Measurements from ENCODE around the gene FAM90A1.
"Not testable (repeated sequence)": the region's sequence is repeated elsewhere in the genome, so short reads cannot be mapped to it uniquely, and the experiment has no call there.

The FAM90A1 gene

GRCh38 chr12:8233300-8233855 lies 6.0 kb upstream of the FAM90A1 start:
- DNase-seq: not testable (repeated sequence)

DNA sequence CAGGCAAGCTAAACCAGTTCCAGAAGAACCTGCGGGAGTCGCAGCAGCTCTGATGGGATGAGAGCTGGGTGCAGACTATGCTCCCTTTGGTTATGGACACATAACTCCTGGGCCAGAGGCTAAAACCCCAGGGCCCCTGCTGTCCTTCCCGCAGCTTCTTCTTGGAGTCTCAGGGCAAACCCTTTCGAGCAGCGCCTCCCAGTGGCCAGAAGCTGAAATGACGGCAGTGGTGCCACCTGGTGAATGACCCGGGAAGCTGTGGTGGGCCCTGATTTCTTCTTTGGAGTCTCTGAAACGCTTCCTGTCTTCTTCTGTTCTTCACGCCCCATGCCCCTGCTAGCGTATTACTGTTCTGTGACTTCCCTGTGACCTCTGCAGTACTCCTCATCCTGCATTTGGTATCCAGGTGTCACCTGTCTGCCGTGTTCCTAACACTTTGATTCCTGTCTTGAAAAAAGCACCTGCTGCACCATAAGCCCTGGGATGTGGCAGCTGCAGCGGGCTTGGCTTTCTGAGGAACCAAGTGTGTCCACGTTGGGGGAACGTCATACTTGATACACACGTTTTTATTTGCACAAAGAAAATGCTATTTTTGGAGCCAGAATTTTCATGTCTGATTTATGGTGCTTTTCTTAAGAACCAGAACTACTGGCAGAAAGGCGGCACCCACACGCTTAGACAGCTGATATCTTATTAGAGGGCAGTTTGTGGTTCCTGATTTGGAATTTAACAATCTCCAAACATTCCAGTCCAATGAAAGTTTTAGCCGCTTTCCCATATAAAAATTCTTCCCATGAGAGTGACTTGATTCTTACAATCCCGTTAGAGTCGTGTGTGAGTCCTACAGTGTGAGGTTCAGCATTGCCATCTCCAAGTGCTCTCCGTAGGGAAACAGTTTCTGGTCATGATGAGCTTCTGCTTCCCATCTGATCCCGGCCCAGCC lies 4.5 kb upstream of the FAM90A1 start:
- peak; percentile 24 for DNase-seq

GRCh38 chr12:8231049-8231448 lies 3.6 kb upstream of the FAM90A1 start:
- not testable (repeated sequence) for DNase-seq

DNA sequence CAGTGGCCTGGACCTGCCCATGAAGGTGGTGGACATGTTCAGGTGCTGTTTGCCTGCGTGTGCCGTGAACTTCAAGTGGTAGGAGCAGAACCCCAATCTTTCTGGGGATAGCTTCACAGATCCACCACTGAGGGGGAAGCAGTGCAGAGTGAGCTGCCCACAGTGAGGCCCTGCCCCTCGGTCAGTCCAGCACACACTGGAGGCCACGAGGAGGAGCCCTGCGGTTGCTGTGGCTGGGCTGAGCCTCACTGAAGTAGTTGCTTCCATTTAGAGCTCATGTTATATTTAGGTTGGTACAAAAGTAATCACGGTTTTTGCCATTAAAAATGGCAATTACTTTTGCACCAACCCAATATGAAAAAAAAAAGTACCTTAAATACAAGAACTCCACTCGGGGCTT lies 2.1 kb upstream of the FAM90A1 start:
- peak; percentile 18 for DNase-seq

GRCh38 chr12:8228607-8229006 lies 1.2 kb upstream of the FAM90A1 start:
- DNase-seq: not testable (repeated sequence)

GRCh38 chr12:8227732-8228077 lies 287 bp upstream of the FAM90A1 start:
- not testable (repeated sequence) for DNase-seq

DNA sequence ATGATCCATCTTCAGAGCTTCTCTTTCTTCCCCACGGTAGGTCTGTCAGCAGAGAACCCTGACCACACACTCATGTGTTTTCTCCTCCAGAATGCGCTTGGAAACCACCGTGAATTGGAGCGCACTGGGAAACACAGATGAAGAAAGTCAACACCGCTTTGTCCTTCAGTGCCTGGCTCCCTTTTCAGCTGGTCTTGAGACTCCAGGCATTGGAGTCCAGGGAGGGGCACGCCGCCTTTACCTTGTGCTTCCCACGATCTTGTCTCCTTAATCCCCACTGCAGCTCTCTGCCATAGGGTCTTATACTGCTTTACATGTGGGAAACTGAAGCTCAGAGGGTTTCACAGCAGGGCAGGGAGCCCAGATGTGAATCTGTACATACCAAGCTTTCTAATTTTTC lies 1.1 kb downstream of the FAM90A1 start:
- peak; percentile 24 for DNase-seq

- not testable (repeated sequence) for DNase-seq
Observed at GRCh38 chr12:8224782-8225181, 2.6 kb downstream of the FAM90A1 start.

- DNase-seq: not testable (repeated sequence)
Observed at GRCh38 chr12:8223646-8224045, 3.8 kb downstream of the FAM90A1 start.

GRCh38 chr12:8222303-8222702 lies 5.1 kb downstream of the FAM90A1 start:
- not testable (repeated sequence) for DNase-seq

- DNase-seq: not testable (repeated sequence)
Observed at GRCh38 chr12:8221844-8222243, 5.6 kb downstream of the FAM90A1 start.

- DNase-seq: not testable (repeated sequence)
Observed at GRCh38 chr12:8221375-8221774, 6.0 kb downstream of the FAM90A1 start.

GRCh38 chr12:8218711-8219382 lies 8.6 kb downstream of the FAM90A1 start:
- not testable (repeated sequence) for DNase-seq

DNA sequence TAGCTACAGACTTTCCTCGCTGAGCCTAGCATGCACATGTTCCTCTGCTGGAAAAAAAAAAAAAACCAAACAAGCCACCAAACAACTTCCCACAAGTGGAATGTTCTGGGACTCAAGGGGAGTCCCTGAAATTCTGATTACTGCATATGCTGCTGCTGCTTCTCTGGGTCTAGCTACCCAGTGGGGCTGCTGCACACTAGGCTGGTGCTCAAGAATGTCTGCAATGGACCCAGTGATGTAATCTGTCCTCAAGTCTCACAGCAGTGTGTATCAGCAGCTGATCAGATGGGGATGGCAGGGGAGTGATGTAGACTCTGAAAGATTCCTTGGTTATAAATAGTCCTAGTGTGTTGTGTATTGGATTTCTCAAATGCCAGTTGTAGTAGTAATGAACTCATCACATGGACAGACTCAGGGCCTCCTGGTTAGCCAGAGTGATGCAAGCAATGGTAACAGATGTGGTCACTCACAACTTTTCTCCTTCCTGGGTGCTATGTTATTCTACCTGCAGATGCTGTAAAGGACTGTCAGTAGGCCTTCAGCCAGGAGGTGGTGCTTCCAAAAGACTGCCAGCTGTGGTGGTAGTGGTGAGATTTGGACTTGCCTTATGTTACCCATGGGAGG lies 29.6 kb downstream of the FAM90A1 start:
- DNase-seq: not testable (repeated sequence)

DNA sequence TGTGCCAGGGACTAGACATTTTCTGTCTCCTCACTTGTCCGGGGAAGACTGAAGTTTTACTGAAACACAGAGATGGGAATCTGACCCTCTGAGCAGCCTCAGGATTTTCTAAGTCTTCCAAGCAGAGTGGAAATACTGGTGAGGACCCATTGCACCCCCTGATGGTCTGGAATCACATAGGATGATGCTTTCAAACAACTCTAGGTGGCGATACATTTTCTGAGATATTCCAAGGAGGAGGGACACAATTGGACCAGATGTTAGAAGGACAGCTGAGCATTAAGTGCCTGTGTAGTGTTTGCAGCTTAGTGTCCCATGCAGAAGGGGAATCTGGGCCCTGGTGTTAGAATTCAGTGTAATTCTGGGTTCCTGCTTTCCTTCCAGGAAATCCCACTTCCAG lies 39.3 kb downstream of the FAM90A1 start:
- DNase-seq: not testable (repeated sequence)

- not testable (repeated sequence) for DNase-seq
Observed at GRCh38 chr12:8184206-8184605, 43.2 kb downstream of the FAM90A1 start.

- not testable (repeated sequence) for DNase-seq
Observed at GRCh38 chr12:8183346-8183745, 44.1 kb downstream of the FAM90A1 start.

- not testable (repeated sequence) for DNase-seq
Observed at GRCh38 chr12:8182923-8183322, 44.5 kb downstream of the FAM90A1 start.

DNA sequence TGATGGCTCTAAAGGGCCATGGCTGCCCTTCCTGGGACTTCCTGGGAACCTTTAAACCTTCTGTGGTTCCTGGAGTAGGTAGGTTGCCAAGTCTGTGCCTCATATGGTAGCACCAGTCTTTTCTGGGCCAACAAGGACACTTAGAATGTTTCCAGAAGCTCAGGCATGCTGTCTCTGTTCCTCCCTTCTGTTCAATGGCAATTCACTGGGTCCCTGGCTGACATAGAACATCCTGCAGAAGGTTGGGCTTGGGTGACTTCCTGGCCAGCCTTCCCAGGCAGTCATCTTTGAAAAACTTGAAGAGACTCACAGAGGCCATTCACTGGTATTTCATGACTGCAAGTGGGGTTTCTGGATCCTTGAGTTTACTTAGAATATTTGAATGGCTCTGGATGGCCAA lies 46.1 kb downstream of the FAM90A1 start:
- not testable (repeated sequence) for DNase-seq

DNA sequence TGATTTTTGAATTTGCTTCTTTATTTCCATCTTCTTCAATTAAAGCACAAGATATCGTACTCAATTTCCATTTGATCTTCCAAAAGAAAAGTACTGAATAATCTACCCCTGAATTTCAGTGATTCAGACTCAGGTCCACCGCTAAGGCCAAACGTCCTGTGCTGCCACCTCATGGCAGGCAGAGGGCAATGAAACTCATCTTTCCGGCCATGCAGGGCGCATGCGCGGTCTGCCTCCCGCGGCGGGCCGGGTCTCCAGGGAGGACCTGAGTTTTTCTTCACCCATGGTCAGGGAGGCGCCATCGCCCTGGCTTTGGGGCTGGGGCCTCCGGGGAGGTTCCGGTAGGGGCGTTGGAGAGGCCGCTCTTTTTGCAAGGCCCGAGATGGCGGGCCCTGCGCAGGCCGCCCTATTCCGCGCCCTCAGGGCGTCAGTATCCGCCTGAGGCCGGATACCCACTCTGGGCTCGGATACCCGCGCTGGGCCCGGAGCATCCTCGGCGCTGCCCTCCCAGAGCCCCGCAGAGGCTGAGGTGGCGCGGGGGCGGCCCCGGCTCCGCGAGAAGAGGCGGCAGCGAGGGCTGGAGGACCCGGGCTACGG lies 47.3 kb downstream of the FAM90A1 start:
- peak; percentile 31 for DNase-seq

- not testable (repeated sequence) for DNase-seq
Observed at GRCh38 chr12:8172911-8173310, 54.5 kb downstream of the FAM90A1 start.
